Glutamatergic neuron (in vitro differentiated cells): ENCODE results near the gene OR5AL1. TPM values are rescaled to one million over a fixed set of nuclear protein-coding genes. Genes with fewer than 3 reads are reported as not detected.
"Not testable (repeated sequence)": the region's sequence is repeated elsewhere in the genome, so short reads cannot be mapped to it uniquely, and the experiment has no call there.

Experiments
- DNase-seq: peaks from one replicate; pipeline ENCODE4 v3.0.0; 2022
- H3K27ac Mint-ChIP-seq: one replicate; pipeline ENCODE4 v1.8.0; 2020; ENCODE audit warnings: mild to moderate bottlenecking, mixed read lengths, inconsistent platforms; ENCODE audit not compliant: unreplicated experiment
- H3K27me3 Mint-ChIP-seq: one replicate; pipeline ENCODE4 v1.8.0; 2020; ENCODE audit warnings: mild to moderate bottlenecking, moderate library complexity, mixed read lengths, inconsistent platforms; ENCODE audit not compliant: unreplicated experiment
- H3K36me3 Mint-ChIP-seq: one replicate; pipeline ENCODE4 v1.8.0; 2020; ENCODE audit warnings: mild to moderate bottlenecking, mixed read lengths, inconsistent platforms; ENCODE audit not compliant: unreplicated experiment
- H3K4me1 Mint-ChIP-seq: one replicate; pipeline ENCODE4 v1.8.0; 2020; ENCODE audit warnings: mild to moderate bottlenecking, low read depth, mixed read lengths, inconsistent platforms; ENCODE audit not compliant: unreplicated experiment
- H3K4me3 Mint-ChIP-seq: one replicate; pipeline ENCODE4 v1.8.0; 2020; ENCODE audit warnings: mild to moderate bottlenecking, mixed read lengths, inconsistent platforms; ENCODE audit not compliant: unreplicated experiment
- H3K9me3 Mint-ChIP-seq: one replicate; pipeline ENCODE4 v1.8.0; 2020; ENCODE audit warnings: mild to moderate bottlenecking, moderate library complexity, mixed read lengths, inconsistent platforms; ENCODE audit not compliant: unreplicated experiment
- long read RNA-seq: library from polyadenylated mRNA; unstranded; transcript quantifications from one replicate; pipeline ENCODE4 v2.0.0, GENCODE V29; 2020; ENCODE audit not compliant: unreplicated experiment
- total RNA-seq: library from RNA; stranded (reverse); fragmentation: NEBNext Ultra II Directional; extraction: Animal tissue kit (Norgen Biotek cat#: 25700); gene quantifications from one replicate; pipeline ENCODE4 v1.2.1, GENCODE V29; 2021; ENCODE audit not compliant: unreplicated experiment
- TF ChIP-seq, protein P1 (sequence below): fragments of 200-600 bp; sonication (generic); IDR thresholded peaks from one replicate; pipeline ENCODE4 v1.5.0; 2021; ENCODE audit not compliant: partially characterized antibody, unreplicated experiment

The OR5AL1 gene
- not detected for total RNA-seq
- long read RNA-seq = 0 reads

DNA sequence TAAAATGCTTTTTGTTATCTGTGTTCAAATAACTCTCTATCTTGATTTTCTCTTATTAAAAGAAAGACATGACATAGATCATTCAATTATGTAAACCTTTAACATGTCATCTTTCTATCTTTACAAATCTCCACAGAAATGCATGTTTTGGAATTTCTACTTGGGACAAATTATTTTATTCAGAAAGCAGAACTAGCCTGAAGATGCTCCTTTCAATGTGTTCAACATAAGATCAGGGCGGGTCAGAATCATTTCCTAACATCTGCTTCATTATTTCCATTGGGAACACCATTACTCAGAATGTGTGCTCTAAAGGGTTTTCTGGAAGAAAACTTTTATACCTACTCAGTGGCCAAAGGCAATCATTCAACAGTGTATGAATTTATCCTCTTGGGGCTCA lies at the start of gene OR5AL1:
TSS of gene OR5AL1 (plus strand) at position 301 of the 400 bp plus-strand sequence.
- Mint-ChIP-seq H3K27me3 (no peaks in the 10 kb centered on the region), H3K4me1 (peaks cover 3% of the 10 kb centered on the region), H3K4me3 (no peak within 1 kb of the TSS), H3K27ac (no peak within 1 kb of the TSS), H3K36me3 (no peaks in the 10 kb centered on the region), H3K9me3 (no peaks in the 10 kb centered on the region)
- no peak for DNase-seq
- TF ChIP-seq, protein P1, sequence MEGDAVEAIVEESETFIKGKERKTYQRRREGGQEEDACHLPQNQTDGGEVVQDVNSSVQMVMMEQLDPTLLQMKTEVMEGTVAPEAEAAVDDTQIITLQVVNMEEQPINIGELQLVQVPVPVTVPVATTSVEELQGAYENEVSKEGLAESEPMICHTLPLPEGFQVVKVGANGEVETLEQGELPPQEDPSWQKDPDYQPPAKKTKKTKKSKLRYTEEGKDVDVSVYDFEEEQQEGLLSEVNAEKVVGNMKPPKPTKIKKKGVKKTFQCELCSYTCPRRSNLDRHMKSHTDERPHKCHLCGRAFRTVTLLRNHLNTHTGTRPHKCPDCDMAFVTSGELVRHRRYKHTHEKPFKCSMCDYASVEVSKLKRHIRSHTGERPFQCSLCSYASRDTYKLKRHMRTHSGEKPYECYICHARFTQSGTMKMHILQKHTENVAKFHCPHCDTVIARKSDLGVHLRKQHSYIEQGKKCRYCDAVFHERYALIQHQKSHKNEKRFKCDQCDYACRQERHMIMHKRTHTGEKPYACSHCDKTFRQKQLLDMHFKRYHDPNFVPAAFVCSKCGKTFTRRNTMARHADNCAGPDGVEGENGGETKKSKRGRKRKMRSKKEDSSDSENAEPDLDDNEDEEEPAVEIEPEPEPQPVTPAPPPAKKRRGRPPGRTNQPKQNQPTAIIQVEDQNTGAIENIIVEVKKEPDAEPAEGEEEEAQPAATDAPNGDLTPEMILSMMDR = no peak

DNA sequence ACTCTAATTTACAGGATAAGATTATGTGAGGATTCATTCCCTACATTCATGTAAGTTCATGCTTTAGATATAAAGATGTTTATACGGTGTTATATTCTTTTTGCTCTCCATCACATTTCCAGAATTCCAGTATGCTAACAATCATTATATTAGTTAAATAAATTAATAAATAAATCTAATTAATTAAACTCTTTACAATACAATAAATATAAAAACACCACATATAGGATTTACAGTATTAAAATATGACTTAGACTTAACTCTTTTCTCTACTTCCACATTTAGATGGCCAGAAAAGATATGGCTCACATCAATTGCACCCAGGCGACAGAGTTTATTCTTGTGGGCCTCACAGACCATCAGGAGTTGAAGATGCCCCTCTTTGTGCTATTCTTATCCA lies 37.2 kb upstream of the OR5AL1 start, which contains the start of gene OR8U1:
TSS of gene OR8U1 (plus strand) at position 301 of the 400 bp plus-strand sequence. CDS start at position 301, 0 bp downstream.
- TF ChIP-seq, protein P1 = no peak
- no peak for DNase-seq
- H3K4me1 Mint-ChIP-seq = no peaks in the 10 kb centered on the region
- no peaks in the 10 kb centered on the region for H3K36me3 Mint-ChIP-seq
- H3K4me3 Mint-ChIP-seq = no peak within 1 kb of the TSS
- no peaks in the 10 kb centered on the region for H3K27me3 Mint-ChIP-seq
- no peak within 1 kb of the TSS for H3K27ac Mint-ChIP-seq
- no peaks in the 10 kb centered on the region for H3K9me3 Mint-ChIP-seq

DNA sequence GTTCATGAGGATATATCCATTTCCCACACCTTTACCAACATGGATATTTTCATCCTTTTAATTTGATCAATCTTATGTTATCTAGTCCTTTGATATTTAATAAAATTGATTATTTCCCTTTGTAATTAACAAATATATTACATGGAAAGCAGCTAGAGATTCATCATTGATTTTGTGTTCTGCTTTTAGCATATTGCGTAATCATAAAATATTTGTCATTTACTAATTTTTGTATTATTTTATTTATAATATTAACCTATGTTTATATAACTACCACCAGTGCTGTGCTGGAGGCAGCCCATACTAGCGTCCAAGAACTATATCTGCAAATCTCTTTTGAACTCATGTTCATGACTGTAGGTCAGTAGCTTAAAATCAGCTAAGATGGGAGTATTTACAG lies 32.4 kb upstream of the OR5AL1 start:
- no peak for DNase-seq
- H3K36me3 Mint-ChIP-seq = no peaks in the 10 kb centered on the region
- TF ChIP-seq, protein P1 = no peak
- H3K27me3 Mint-ChIP-seq = no peaks in the 10 kb centered on the region
- no peaks in the 10 kb centered on the region for H3K4me1 Mint-ChIP-seq
- no peaks in the 10 kb centered on the region for H3K9me3 Mint-ChIP-seq
- H3K27ac Mint-ChIP-seq = no peak overlapping the region
- H3K4me3 Mint-ChIP-seq = no peak overlapping the region

DNA sequence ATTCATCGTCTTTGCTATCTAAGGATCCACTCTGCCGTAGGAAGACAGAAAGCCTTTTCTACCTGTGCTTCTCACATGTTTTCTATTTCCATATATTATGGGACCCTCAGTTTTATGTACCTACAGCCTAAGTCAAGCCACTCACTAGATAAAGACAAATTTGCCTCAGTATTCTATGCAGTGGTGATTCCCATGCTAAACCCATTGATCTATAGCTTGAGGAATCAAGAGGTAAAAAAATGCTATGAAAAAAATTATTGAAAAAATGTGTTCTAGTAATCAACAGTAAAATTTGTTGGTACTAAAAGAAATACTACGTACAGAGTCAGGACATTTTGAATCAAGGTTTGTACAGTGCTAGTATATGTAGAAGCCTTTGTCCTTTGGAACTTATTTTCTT lies 18.1 kb upstream of the OR5AL1 start:
- H3K36me3 Mint-ChIP-seq = no peaks in the 10 kb centered on the region
- no peak overlapping the region for H3K4me3 Mint-ChIP-seq
- TF ChIP-seq, protein P1 = no peak
- no peak overlapping the region for H3K27ac Mint-ChIP-seq
- H3K27me3 Mint-ChIP-seq = no peaks in the 10 kb centered on the region
- H3K9me3 Mint-ChIP-seq = no peaks in the 10 kb centered on the region
- DNase-seq = no peak
- no peaks in the 10 kb centered on the region for H3K4me1 Mint-ChIP-seq

DNA sequence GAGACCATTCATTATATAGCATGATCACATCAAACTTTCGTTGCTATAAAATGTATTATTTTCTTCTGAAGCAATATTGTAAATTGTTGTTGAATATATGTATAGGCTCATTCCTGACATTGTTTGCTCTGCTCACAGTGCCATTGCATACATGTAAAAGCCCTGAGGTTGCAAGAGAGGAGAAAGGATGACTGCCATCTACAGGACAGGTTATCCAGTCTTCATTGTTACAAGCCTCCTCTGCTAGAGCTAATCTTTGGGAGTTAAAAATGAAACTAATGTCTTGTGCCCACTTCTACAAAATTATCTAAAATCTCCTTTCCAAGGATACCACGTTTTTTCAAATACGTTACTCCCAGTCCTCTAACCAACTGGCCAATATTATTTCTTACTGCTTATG lies 16.4 kb upstream of the OR5AL1 start:
- Mint-ChIP-seq H3K4me1 (no peaks in the 10 kb centered on the region), H3K27ac (no peak overlapping the region), H3K36me3 (no peaks in the 10 kb centered on the region), H3K4me3 (no peak overlapping the region), H3K27me3 (no peaks in the 10 kb centered on the region), H3K9me3 (peaks cover under 1% of the 10 kb centered on the region)
- no peak for DNase-seq
- TF ChIP-seq, protein P1 = no peak

DNA sequence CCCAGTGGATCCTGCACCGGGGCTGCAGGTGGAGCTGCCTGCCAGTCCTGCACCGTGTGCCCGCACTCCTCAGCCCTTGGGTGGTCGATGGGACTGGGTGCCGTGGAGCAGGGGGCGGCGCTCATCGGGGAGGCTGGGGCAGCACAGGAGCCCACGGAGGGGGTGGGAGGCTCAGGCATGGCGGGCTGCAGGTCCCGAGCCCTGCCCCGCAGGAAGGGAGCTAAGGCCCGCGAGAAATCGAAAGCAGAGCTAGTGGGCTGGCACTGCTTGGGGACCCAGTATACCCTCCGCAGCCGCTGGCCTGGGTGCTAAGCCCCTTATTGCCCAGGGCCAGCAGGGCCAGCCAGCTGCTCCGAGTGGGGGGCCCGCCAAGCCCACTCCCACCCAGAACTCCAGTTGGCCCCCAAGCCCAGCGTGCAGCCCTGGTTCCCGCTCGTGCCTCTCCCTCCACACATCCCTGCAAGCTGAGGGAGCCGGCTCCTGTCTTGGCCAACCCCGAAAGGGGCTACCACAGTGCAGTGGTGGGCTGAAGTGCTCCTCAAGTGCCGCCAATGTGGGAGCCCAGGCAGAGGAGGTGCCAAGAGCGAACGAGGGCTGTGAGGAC lies 10.5 kb upstream of the OR5AL1 start:
- not testable (repeated sequence) for DNase-seq, H3K4me3 Mint-ChIP-seq, H3K27me3 Mint-ChIP-seq, H3K27ac Mint-ChIP-seq, H3K4me1 Mint-ChIP-seq, H3K9me3 Mint-ChIP-seq, H3K36me3 Mint-ChIP-seq
